SK-N-SH (cell line): ENCODE results near the gene CHGA. TPM values are rescaled to one million over a fixed set of nuclear protein-coding genes. Genes with fewer than 3 reads are reported as not detected.

ENCODE experiments used
- CTCF ChIA-PET: fragments of 300-600, 350-600 bp; formaldehyde crosslinking; extraction: SDS; loops from one replicate; lab custom pipeline; 2021; lab: Yijun Ruan, JAX
- POLR2A ChIA-PET: fragments of 350-600 bp; sonication (Branson Sonifier 250); formaldehyde crosslinking; extraction: SDS; loops from one replicate; lab custom pipeline; 2020; ENCODE audit warnings: antibody characterized with exemption, inconsistent platforms; lab: Yijun Ruan, JAX
- DNase-seq: peaks from one replicate; pipeline ENCODE4 v3.0.0; 2012
- H2AFZ ChIP-seq: fragments of 200-600 bp; sonication (generic); 2 replicates; pipeline ENCODE4 v1.8.1; 2016; ENCODE audit warnings: antibody characterized with exemption, mild to moderate bottlenecking, low read depth
- H3F3A ChIP-seq: fragments of 200-600 bp; sonication (generic); replicated peaks from 2 replicates; pipeline ENCODE3; 2016; ENCODE audit warnings: antibody characterized with exemption, mild to moderate bottlenecking; ENCODE audit not compliant: insufficient read depth
- H3K27ac ChIP-seq, 2 experiments: fragments of 200-500 bp in 1 of 2; fragments of 200-600 bp in 1 of 2; sonication (Bioruptor generic) in 1 of 2; sonication (generic), shearing (Covaris generic) in 1 of 2; 2 replicates each; pipeline versions ENCODE4 v1.5.1 to v1.6.1; 2014 to 2016; ENCODE audit warnings: low read depth in 2 of 2, inconsistent platforms in 1 of 2, low read length in 1 of 2, mild to moderate bottlenecking in 1 of 2, mixed read lengths in 1 of 2
- H3K27me3 ChIP-seq: fragments of 200-600 bp; sonication (generic), shearing (Covaris generic); 2 replicates; pipeline ENCODE4 v1.6.1; 2016; ENCODE audit warnings: mixed run types; ENCODE audit not compliant: insufficient read depth
- H3K36me3 ChIP-seq, 2 experiments: fragments of 200-500 bp in 1 of 2; fragments of 200-600 bp in 1 of 2; sonication (Bioruptor generic) in 1 of 2; sonication (generic) in 1 of 2; replicated peaks in 1 of 2; 2 replicates each; pipeline versions ENCODE3 to v1.5.1; 2014 to 2016; ENCODE audit warnings: low read length in 1 of 2, mild to moderate bottlenecking in 1 of 2; ENCODE audit not compliant: insufficient read depth in 2 of 2, control insufficient read depth in 1 of 2
- H3K4me1 ChIP-seq, 2 experiments: fragments of 200-500 bp in 1 of 2; fragments of 200-600 bp in 1 of 2; sonication (Bioruptor generic) in 1 of 2; sonication (generic), shearing (Covaris generic) in 1 of 2; 2 replicates each; pipeline versions ENCODE4 v1.5.1 to v1.6.1; 2014 to 2016; ENCODE audit warnings: low read depth in 1 of 2, low read length in 1 of 2, mixed run types in 1 of 2; ENCODE audit not compliant: insufficient read depth in 2 of 2, control insufficient read depth in 1 of 2
- H3K4me2 ChIP-seq: fragments of 200-600 bp; sonication (generic), shearing (Covaris generic); 2 replicates; pipeline ENCODE4 v1.6.1; 2017; ENCODE audit warnings: mixed run types
- H3K4me3 ChIP-seq, 2 experiments: fragments of 200-500 bp in 1 of 2; fragments of 200-600 bp in 1 of 2; sonication (Bioruptor generic) in 1 of 2; sonication (generic), shearing (Covaris generic) in 1 of 2; 2 replicates each; pipeline versions ENCODE4 v1.5.1 to v1.8.1; 2014 to 2016; ENCODE audit warnings: low read depth in 2 of 2, inconsistent platforms in 1 of 2, low read length in 1 of 2, mild to moderate bottlenecking in 1 of 2, mixed read lengths in 1 of 2, moderate library complexity in 1 of 2
- H3K79me2 ChIP-seq: fragments of 200-600 bp; sonication (generic); 2 replicates; pipeline ENCODE4 v1.8.1; 2017; ENCODE audit warnings: mild to moderate bottlenecking; ENCODE audit not compliant: insufficient read depth
- H3K9ac ChIP-seq: fragments of 200-600 bp; sonication (generic); 2 replicates; pipeline ENCODE4 v1.6.1; 2017; ENCODE audit warnings: mixed run types
- H3K9me2 ChIP-seq: fragments of 200-600 bp; sonication (generic); 2 replicates; pipeline ENCODE4 v1.6.1; 2017; ENCODE audit warnings: mixed run types
- H3K9me3 ChIP-seq: fragments of 200-600 bp; sonication (generic); 2 replicates; pipeline ENCODE4 v1.6.1; 2017; ENCODE audit warnings: mixed run types, mild to moderate bottlenecking, moderate library complexity
- H4K20me1 ChIP-seq: fragments of 200-600 bp; sonication (generic); 2 replicates; pipeline ENCODE4 v1.6.1; 2017; ENCODE audit warnings: mild to moderate bottlenecking, mixed run types; ENCODE audit not compliant: insufficient read depth
- CHD2 ChIP-seq: fragments of 150-350 bp; IDR thresholded peaks from 2 replicates; pipeline ENCODE4 v1.6.1; 2018; ENCODE audit warnings: low read length; ENCODE audit not compliant: partially characterized antibody
- EP300 ChIP-seq, 2 experiments: IDR thresholded peaks; 2 replicates each; pipeline versions ENCODE4 v1.4.0 to v1.6.1; 2012; ENCODE audit warnings: borderline replicate concordance in 1 of 2, low read depth in 1 of 2, low read length in 1 of 2
- FOSL2 ChIP-seq: IDR thresholded peaks from 2 replicates; pipeline ENCODE4 v1.4.0; 2012; ENCODE audit warnings: low read depth, mild to moderate bottlenecking, moderate library complexity, borderline replicate concordance
- GABPA ChIP-seq: IDR thresholded peaks from 2 replicates; pipeline ENCODE4 v1.4.0; 2012; ENCODE audit warnings: low read depth, mild to moderate bottlenecking
- MXI1 ChIP-seq: IDR thresholded peaks from 2 replicates; pipeline ENCODE4 v1.6.1; 2012; ENCODE audit warnings: mild to moderate bottlenecking, low read depth, low read length, improper control_type of control experiment
- SIN3A ChIP-seq: IDR thresholded peaks from 2 replicates; pipeline ENCODE4 v1.6.1; 2012; ENCODE audit warnings: low read depth, mild to moderate bottlenecking, low read length, moderate library complexity, borderline replicate concordance
- SMC3 ChIP-seq: IDR thresholded peaks from 2 replicates; pipeline ENCODE4 v1.6.1; 2012; ENCODE audit warnings: low read depth, low read length, improper control_type of control experiment
- TAF1 ChIP-seq: IDR thresholded peaks from 2 replicates; pipeline ENCODE4 v1.6.1; 2012; ENCODE audit warnings: low read depth, mild to moderate bottlenecking, low read length, moderate library complexity, borderline replicate concordance
- TEAD4 ChIP-seq: IDR thresholded peaks from 2 replicates; pipeline ENCODE4 v1.4.0; 2012; ENCODE audit warnings: mild to moderate bottlenecking, borderline replicate concordance; ENCODE audit not compliant: insufficient read depth
- USF2 ChIP-seq: fragments of 150-350 bp; IDR thresholded peaks from 2 replicates; pipeline ENCODE4 v1.6.1; 2017; ENCODE audit warnings: antibody characterized with exemption, low read length, low read depth, borderline replicate concordance
- YY1 ChIP-seq: IDR thresholded peaks from 2 replicates; pipeline ENCODE4 v1.4.0; 2012; ENCODE audit warnings: low read depth, mild to moderate bottlenecking
- WGBS: methylation state at CpG from one replicate; pipeline ENCODE4 v1.1.6; 2017; ENCODE audit warnings: low lambda C conversion rate; 5-methylcytosine and 5-hydroxymethylcytosine counted together
- polyA plus RNA-seq, 3 experiments: library from polyadenylated mRNA; depleted of rRNA; stranded (reverse); fragments of >200 nt; gene quantifications; 2 replicates each; pipeline ENCODE4 v1.2.3, GENCODE V29; 2012
- TF ChIP-seq, protein P1 (sequence below): IDR thresholded peaks from 2 replicates; pipeline ENCODE4 v1.6.1; 2012; ENCODE audit warnings: mild to moderate bottlenecking, low read depth, low read length, moderate library complexity
- TF ChIP-seq, protein P2 (sequence below): IDR thresholded peaks from 2 replicates; pipeline ENCODE4 v1.4.0; 2012; ENCODE audit warnings: low read depth, borderline replicate concordance
- TF ChIP-seq, protein P3 (sequence below): fragments of 200-600 bp; sonication (generic); IDR thresholded peaks from 2 replicates; pipeline ENCODE4 v1.6.1; 2017; ENCODE audit warnings: antibody characterized with exemption, mild to moderate bottlenecking, moderate library complexity
- TF ChIP-seq, protein P4 (sequence below): IDR thresholded peaks from 2 replicates; pipeline ENCODE4 v1.4.0; 2012; ENCODE audit warnings: low read depth, borderline replicate concordance

CHGA gene
- polyA plus RNA-seq, 1 of the 3 experiments (the other 2 are of a cell fraction), result 5.6 TPM

- H3K4me3 ChIP-seq, result no peak overlapping the region
- POLR2A ChIA-PET, result no interaction called here
- H3K36me3 ChIP-seq, result peaks cover 0 to 15% of the 10 kb centered on the region in 2 experiments
- TF ChIP-seq MXI1 (no peak), TEAD4 (no peak), YY1 (no peak), FOSL2 (no peak), USF2 (no peak), CHD2 (no peak), GABPA (no peak), SMC3 (no peak), EP300 (IDR thresholded peaks at IDR 0.05; ENCODE audit: borderline replicate concordance in 1 of 2, low read depth in 1 of 2, low read length in 1 of 2) (no peak), TAF1 (no peak), SIN3A (no peak)
- TF ChIP-seq, protein P1, sequence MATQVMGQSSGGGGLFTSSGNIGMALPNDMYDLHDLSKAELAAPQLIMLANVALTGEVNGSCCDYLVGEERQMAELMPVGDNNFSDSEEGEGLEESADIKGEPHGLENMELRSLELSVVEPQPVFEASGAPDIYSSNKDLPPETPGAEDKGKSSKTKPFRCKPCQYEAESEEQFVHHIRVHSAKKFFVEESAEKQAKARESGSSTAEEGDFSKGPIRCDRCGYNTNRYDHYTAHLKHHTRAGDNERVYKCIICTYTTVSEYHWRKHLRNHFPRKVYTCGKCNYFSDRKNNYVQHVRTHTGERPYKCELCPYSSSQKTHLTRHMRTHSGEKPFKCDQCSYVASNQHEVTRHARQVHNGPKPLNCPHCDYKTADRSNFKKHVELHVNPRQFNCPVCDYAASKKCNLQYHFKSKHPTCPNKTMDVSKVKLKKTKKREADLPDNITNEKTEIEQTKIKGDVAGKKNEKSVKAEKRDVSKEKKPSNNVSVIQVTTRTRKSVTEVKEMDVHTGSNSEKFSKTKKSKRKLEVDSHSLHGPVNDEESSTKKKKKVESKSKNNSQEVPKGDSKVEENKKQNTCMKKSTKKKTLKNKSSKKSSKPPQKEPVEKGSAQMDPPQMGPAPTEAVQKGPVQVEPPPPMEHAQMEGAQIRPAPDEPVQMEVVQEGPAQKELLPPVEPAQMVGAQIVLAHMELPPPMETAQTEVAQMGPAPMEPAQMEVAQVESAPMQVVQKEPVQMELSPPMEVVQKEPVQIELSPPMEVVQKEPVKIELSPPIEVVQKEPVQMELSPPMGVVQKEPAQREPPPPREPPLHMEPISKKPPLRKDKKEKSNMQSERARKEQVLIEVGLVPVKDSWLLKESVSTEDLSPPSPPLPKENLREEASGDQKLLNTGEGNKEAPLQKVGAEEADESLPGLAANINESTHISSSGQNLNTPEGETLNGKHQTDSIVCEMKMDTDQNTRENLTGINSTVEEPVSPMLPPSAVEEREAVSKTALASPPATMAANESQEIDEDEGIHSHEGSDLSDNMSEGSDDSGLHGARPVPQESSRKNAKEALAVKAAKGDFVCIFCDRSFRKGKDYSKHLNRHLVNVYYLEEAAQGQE, result no peak
- TF ChIP-seq, protein P2, sequence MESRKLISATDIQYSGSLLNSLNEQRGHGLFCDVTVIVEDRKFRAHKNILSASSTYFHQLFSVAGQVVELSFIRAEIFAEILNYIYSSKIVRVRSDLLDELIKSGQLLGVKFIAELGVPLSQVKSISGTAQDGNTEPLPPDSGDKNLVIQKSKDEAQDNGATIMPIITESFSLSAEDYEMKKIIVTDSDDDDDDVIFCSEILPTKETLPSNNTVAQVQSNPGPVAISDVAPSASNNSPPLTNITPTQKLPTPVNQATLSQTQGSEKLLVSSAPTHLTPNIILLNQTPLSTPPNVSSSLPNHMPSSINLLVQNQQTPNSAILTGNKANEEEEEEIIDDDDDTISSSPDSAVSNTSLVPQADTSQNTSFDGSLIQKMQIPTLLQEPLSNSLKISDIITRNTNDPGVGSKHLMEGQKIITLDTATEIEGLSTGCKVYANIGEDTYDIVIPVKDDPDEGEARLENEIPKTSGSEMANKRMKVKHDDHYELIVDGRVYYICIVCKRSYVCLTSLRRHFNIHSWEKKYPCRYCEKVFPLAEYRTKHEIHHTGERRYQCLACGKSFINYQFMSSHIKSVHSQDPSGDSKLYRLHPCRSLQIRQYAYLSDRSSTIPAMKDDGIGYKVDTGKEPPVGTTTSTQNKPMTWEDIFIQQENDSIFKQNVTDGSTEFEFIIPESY, result no peak
- TF ChIP-seq, protein P3, sequence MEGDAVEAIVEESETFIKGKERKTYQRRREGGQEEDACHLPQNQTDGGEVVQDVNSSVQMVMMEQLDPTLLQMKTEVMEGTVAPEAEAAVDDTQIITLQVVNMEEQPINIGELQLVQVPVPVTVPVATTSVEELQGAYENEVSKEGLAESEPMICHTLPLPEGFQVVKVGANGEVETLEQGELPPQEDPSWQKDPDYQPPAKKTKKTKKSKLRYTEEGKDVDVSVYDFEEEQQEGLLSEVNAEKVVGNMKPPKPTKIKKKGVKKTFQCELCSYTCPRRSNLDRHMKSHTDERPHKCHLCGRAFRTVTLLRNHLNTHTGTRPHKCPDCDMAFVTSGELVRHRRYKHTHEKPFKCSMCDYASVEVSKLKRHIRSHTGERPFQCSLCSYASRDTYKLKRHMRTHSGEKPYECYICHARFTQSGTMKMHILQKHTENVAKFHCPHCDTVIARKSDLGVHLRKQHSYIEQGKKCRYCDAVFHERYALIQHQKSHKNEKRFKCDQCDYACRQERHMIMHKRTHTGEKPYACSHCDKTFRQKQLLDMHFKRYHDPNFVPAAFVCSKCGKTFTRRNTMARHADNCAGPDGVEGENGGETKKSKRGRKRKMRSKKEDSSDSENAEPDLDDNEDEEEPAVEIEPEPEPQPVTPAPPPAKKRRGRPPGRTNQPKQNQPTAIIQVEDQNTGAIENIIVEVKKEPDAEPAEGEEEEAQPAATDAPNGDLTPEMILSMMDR, result no peak
- TF ChIP-seq, protein P4, sequence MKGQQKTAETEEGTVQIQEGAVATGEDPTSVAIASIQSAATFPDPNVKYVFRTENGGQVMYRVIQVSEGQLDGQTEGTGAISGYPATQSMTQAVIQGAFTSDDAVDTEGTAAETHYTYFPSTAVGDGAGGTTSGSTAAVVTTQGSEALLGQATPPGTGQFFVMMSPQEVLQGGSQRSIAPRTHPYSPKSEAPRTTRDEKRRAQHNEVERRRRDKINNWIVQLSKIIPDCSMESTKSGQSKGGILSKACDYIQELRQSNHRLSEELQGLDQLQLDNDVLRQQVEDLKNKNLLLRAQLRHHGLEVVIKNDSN, result no peak
- peaks cover 0 to 53% of the 10 kb centered on the region in 2 experiments; a peak in 1 of 4 replicates for H3K4me1 ChIP-seq
- H3F3A ChIP-seq, result no peaks in the 10 kb centered on the region
- no peak overlapping the region for H3K4me2 ChIP-seq
- CTCF ChIA-PET, result interaction anchor here (0.6 to 6.5 kb wide), 43 partner anchors 9 to 268 kb away, joined by 3 to 100 read pairs (median 6); partner anchors contain the start of genes CHGA and ITPK1
- H2AFZ ChIP-seq, result no peak overlapping the region
- H3K9ac ChIP-seq, result no peak overlapping the region
- H3K27me3 ChIP-seq, result no peaks in the 10 kb centered on the region
- H3K79me2 ChIP-seq, result no peaks in the 10 kb centered on the region
- DNase-seq, result no peak
- no peaks in the 10 kb centered on the region for H4K20me1 ChIP-seq
- H3K27ac ChIP-seq, result no peak overlapping the region
- H3K9me2 ChIP-seq, result no peaks in the 10 kb centered on the region
- no peaks in the 10 kb centered on the region for H3K9me3 ChIP-seq
- WGBS, result 94% methylated on average over 3 of the region's 7 CpGs
Measured at GRCh38 chr14:92951261-92951660, 28.3 kb downstream of the CHGA start.
